Panc1 (cell line): ENCODE measurements around the gene TRAK1. TPM values are rescaled to one million over a fixed set of nuclear protein-coding genes. Genes with fewer than 3 reads are reported as not detected.
"Not testable (repeated sequence)": the region's sequence is repeated elsewhere in the genome, so short reads cannot be mapped to it uniquely, and the experiment has no call there.

ENCODE experiments used
- ATAC-seq: fragments of 200-7000 bp; cut with Tn5 transposase; 2 replicates; pipeline ENCODE4 v1.9.1; 2020; ENCODE audit warnings: mild to moderate bottlenecking, moderate library complexity
- BruUV-seq: library from RNA; stranded (reverse); fragments of 400-500 nt; replicated peaks from 2 replicates; lab custom pipeline; 2021; lab: Mats Ljungman, UMichigan
- CTCF ChIA-PET: fragments of 300-600 bp; sonication (Branson Sonifier 250); formaldehyde crosslinking; loops from one replicate; lab custom pipeline; 2022; ENCODE audit warnings: antibody characterized with exemption; lab: Charles Lee
- POLR2A ChIA-PET: fragments of 300-600 bp; sonication (Branson Sonifier 250); formaldehyde crosslinking; loops from one replicate; lab custom pipeline; 2022; ENCODE audit warnings: antibody characterized with exemption; lab: Charles Lee
- DNase-seq: peaks from one replicate; pipeline ENCODE4 v3.0.0-alpha.2; 2010; ENCODE audit warnings: low read depth, low spot score
- H3K27ac ChIP-seq: 2 replicates; pipeline ENCODE4 v1.5.1; 2011; ENCODE audit warnings: mild to moderate bottlenecking, low read length, inconsistent platforms
- H3K27me3 ChIP-seq: fragments of 200-500 bp; sonication (Bioruptor generic); 2 replicates; pipeline ENCODE4 v1.6.0; 2014; ENCODE audit warnings: low read length, inconsistent platforms; ENCODE audit not compliant: control insufficient read depth, insufficient read depth
- H3K36me3 ChIP-seq: fragments of 200-500 bp; sonication (Bioruptor generic); 2 replicates; pipeline ENCODE4 v1.5.1; 2014; ENCODE audit warnings: inconsistent platforms, mild to moderate bottlenecking, low read length, moderate library complexity; ENCODE audit not compliant: control insufficient read depth, insufficient read depth
- H3K4me1 ChIP-seq: 2 replicates; pipeline ENCODE4 v1.5.1; 2011; ENCODE audit warnings: inconsistent platforms, mild to moderate bottlenecking, low read length, moderate library complexity; ENCODE audit not compliant: control insufficient read depth, insufficient read depth
- H3K4me3 ChIP-seq, 2 experiments: 2 replicates each; pipeline ENCODE4 v1.5.1; 2011 to 2012; ENCODE audit warnings: low read depth in 2 of 2, low read length in 2 of 2, mild to moderate bottlenecking in 2 of 2, inconsistent platforms in 1 of 2, moderate library complexity in 1 of 2
- H3K9me3 ChIP-seq: fragments of 200-500 bp; sonication (Bioruptor generic); 2 replicates; pipeline ENCODE4 v1.5.1; 2014; ENCODE audit warnings: low read depth, mild to moderate bottlenecking, inconsistent platforms, low read length, moderate library complexity; ENCODE audit not compliant: control insufficient read depth, insufficient read depth
- POLR2AphosphoS5 ChIP-seq: IDR thresholded peaks from 2 replicates; pipeline ENCODE4 v1.6.1; 2012; ENCODE audit warnings: mild to moderate bottlenecking, low read depth, low read length, moderate library complexity
- REST ChIP-seq, 2 experiments: IDR thresholded peaks; 2 replicates each; pipeline ENCODE4 v1.6.1; 2011 to 2012; ENCODE audit warnings: low read depth in 2 of 2, control low read depth in 1 of 2, low read length in 1 of 2, mild to moderate bottlenecking in 1 of 2, moderate library complexity in 1 of 2; ENCODE audit not compliant: insufficient read depth in 1 of 2
- SIN3A ChIP-seq: IDR thresholded peaks from 2 replicates; pipeline ENCODE4 v1.6.1; 2012; ENCODE audit warnings: low read depth, mild to moderate bottlenecking, low read length, moderate library complexity, borderline replicate concordance; ENCODE audit not compliant: insufficient read depth
- TCF7L2 ChIP-seq: IDR thresholded peaks from 2 replicates; pipeline ENCODE4 v1.6.1; 2011; ENCODE audit warnings: mild to moderate bottlenecking, low read depth, low read length, inconsistent platforms
- in situ Hi-C: cut with HindIII; loops from 2 replicates; pipeline ENCODE4 v1.10.0; 2016; ENCODE audit warnings: low sequenced_read_pairs, low pct_unique_long_range_greater_than_20kb
- intact Hi-C: fragments of 100-400 bp; cut with micrococcal nuclease; formaldehyde crosslinking; loops from one replicate; pipeline ENCODE4 v1.10.0; 2022; ENCODE audit not compliant: unreplicated experiment
- total RNA-seq: library from RNA; stranded (reverse); gene quantifications from one replicate; pipeline ENCODE4 v1.2.1, GENCODE V29; 2021; ENCODE audit not compliant: unreplicated experiment
- TF ChIP-seq, protein P1 (sequence below): fragments of 450-650 bp; IDR thresholded peaks from 2 replicates; pipeline ENCODE4 v1.5.1; 2017; ENCODE audit warnings: mild to moderate bottlenecking

Gene TRAK1
- total RNA-seq, 1 experiment from 2014 or later: 38.4 TPM

DNA sequence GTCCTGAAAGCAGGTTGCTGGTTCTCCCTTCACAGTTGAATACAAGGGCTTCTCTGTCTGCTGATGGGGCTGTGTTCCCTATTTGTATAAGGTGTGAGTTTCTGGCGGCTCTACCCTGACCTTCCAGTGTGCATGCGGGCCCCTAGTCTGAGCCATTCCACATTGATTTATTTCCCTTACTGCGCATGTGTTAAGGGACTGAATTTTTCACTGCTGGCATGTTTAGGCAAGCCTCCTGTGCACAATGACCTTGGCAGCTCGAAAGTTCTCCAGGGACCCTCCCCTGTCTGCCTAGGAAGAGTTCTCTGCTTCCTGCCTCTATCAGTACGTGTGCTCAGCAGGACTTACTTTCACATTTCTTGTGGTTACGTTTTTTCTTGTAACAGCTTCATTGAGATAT lies 11.4 kb downstream of the TRAK1 start:
- TF ChIP-seq REST (IDR thresholded peaks at IDR 0.05; ENCODE audit: insufficient read depth in 1 of 2, low read depth in 2 of 2, low read length in 1 of 2) (no peak), SIN3A (no peak), TCF7L2 (no peak), POLR2AphosphoS5 (no peak)
- TF ChIP-seq, protein P1, sequence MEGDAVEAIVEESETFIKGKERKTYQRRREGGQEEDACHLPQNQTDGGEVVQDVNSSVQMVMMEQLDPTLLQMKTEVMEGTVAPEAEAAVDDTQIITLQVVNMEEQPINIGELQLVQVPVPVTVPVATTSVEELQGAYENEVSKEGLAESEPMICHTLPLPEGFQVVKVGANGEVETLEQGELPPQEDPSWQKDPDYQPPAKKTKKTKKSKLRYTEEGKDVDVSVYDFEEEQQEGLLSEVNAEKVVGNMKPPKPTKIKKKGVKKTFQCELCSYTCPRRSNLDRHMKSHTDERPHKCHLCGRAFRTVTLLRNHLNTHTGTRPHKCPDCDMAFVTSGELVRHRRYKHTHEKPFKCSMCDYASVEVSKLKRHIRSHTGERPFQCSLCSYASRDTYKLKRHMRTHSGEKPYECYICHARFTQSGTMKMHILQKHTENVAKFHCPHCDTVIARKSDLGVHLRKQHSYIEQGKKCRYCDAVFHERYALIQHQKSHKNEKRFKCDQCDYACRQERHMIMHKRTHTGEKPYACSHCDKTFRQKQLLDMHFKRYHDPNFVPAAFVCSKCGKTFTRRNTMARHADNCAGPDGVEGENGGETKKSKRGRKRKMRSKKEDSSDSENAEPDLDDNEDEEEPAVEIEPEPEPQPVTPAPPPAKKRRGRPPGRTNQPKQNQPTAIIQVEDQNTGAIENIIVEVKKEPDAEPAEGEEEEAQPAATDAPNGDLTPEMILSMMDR: no peak
- in situ Hi-C loops (no loop called here), intact Hi-C loops (no loop called here)
- Histone ChIP-seq H3K36me3 (no peaks in the 10 kb centered on the region), H3K4me3 (no peak overlapping the region), H3K4me1 (peaks cover 6% of the 10 kb centered on the region), H3K27me3 (no peaks in the 10 kb centered on the region), H3K9me3 (no peaks in the 10 kb centered on the region), H3K27ac (no peak overlapping the region)
- CTCF ChIA-PET: interaction anchor here (0.6 kb wide), 1 partner anchor 207 kb away, joined by 4 read pairs; no protein-coding TSS in a partner anchor
- no peak for ATAC-seq
- BruUV-seq: no TSS peak
- POLR2A ChIA-PET: no interaction called here
- DNase-seq: no peak

- in situ Hi-C loops, CTCF ChIA-PET, H3K27ac ChIP-seq, H3K36me3 ChIP-seq, H3K9me3 ChIP-seq, ATAC-seq, BruUV-seq, H3K27me3 ChIP-seq, H3K4me1 ChIP-seq, POLR2A ChIA-PET, intact Hi-C loops, H3K4me3 ChIP-seq, DNase-seq: not testable (repeated sequence)
Measured at GRCh38 chr3:42103921-42104665, 12.9 kb downstream of the TRAK1 start.

DNA sequence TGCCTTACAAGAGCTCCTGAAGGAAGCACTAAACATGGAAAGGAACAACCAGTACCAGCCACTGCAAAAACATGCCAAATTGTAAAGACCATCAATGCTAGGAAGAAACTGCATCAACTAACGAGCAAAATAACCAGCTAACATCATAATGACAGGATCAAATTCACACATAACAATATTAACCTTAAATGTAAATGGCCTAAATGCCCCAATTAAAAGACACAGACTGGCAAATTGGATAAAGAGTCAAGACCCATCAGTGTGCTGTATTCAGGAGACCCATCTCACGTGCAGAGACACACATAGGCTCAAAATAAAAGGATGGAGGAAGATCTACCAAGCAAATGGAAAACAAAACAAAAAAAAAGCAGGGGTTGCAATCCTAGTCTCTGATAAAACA lies 14.8 kb downstream of the TRAK1 start:
- H3K27ac ChIP-seq, H3K4me3 ChIP-seq, ATAC-seq, in situ Hi-C loops, BruUV-seq, H3K4me1 ChIP-seq, intact Hi-C loops, H3K9me3 ChIP-seq, H3K36me3 ChIP-seq, POLR2A ChIA-PET, DNase-seq, H3K27me3 ChIP-seq, CTCF ChIA-PET: not testable (repeated sequence)
